ENCODE results near the gene DOK5.

DNA sequence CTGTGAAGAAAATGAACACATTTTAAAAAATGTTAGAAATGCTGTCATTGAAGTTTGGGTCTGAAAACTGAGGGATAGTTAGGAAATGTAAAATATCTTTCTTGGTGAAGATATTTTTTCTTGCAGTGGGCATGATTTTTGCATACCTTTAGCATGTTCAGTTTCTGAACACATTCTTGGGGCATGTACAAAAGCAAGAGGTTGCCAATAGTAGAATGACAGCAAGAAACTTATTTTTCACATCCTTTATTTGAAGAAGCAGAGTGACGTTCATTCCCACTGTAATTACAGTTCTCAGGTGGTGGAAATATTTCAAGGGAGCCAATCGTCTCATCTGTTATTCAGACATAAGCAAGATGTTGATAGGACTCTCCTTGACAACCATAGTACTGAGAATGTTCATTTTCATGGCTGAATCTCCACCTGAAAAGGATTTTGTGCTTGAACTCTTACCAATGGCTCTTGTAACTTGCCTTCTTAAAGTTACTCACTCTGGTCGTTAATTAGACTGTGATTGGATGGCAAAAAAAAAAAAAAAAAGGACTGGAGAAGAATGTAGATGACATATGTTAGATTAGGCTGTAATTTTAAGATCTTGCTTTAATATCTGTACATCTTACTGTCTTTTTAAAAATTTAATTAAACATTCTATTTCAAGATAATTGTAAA, 74.4 kb downstream of the DOK5 start:
- TF ChIP-seq, protein P1, sequence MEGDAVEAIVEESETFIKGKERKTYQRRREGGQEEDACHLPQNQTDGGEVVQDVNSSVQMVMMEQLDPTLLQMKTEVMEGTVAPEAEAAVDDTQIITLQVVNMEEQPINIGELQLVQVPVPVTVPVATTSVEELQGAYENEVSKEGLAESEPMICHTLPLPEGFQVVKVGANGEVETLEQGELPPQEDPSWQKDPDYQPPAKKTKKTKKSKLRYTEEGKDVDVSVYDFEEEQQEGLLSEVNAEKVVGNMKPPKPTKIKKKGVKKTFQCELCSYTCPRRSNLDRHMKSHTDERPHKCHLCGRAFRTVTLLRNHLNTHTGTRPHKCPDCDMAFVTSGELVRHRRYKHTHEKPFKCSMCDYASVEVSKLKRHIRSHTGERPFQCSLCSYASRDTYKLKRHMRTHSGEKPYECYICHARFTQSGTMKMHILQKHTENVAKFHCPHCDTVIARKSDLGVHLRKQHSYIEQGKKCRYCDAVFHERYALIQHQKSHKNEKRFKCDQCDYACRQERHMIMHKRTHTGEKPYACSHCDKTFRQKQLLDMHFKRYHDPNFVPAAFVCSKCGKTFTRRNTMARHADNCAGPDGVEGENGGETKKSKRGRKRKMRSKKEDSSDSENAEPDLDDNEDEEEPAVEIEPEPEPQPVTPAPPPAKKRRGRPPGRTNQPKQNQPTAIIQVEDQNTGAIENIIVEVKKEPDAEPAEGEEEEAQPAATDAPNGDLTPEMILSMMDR (IDR thresholded peaks at IDR 0.05) = no peak
- no peak for TF ChIP-seq POLR2A (IDR thresholded peaks at IDR 0.05)

All from uterus (tissue), 2 donors.